ENCODE results near the gene UBE2R2. TPM values are rescaled to one million over a fixed set of nuclear protein-coding genes. Genes with fewer than 3 reads are reported as not detected.

Gene UBE2R2
- total and polyA plus RNA-seq, 9 donors, result 19.6 to 76.0 (median 43.3) TPM

- Histone ChIP-seq H3K4me1 (ENCODE audit: insufficient read depth) (peaks cover 1% of the 10 kb centered on the region), H3K36me3 (no peaks in the 10 kb centered on the region), H3K27ac (no peak overlapping the region), H3K4me3 (no peak overlapping the region), H3K27me3 (no peaks in the 10 kb centered on the region), H3K9me3 (no peaks in the 10 kb centered on the region)
- DNase-seq, result no peak
- TF ChIP-seq EP300 (IDR thresholded peaks at IDR 0.05), result no peak
- TF ChIP-seq, protein P1, sequence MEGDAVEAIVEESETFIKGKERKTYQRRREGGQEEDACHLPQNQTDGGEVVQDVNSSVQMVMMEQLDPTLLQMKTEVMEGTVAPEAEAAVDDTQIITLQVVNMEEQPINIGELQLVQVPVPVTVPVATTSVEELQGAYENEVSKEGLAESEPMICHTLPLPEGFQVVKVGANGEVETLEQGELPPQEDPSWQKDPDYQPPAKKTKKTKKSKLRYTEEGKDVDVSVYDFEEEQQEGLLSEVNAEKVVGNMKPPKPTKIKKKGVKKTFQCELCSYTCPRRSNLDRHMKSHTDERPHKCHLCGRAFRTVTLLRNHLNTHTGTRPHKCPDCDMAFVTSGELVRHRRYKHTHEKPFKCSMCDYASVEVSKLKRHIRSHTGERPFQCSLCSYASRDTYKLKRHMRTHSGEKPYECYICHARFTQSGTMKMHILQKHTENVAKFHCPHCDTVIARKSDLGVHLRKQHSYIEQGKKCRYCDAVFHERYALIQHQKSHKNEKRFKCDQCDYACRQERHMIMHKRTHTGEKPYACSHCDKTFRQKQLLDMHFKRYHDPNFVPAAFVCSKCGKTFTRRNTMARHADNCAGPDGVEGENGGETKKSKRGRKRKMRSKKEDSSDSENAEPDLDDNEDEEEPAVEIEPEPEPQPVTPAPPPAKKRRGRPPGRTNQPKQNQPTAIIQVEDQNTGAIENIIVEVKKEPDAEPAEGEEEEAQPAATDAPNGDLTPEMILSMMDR (IDR thresholded peaks at IDR 0.05), result no peak
- TF ChIP-seq POLR2A (IDR thresholded peaks at IDR 0.05), result no peak
- intact Hi-C loops (cut with DNase I), result no loop called here
- 72 to 77% (median 73%) methylated on average over 10 of the region's 10 CpGs for WGBS, 3 donors
Measured at GRCh38 chr9:33877727-33878489, 60.9 kb downstream of the UBE2R2 start.

DNA sequence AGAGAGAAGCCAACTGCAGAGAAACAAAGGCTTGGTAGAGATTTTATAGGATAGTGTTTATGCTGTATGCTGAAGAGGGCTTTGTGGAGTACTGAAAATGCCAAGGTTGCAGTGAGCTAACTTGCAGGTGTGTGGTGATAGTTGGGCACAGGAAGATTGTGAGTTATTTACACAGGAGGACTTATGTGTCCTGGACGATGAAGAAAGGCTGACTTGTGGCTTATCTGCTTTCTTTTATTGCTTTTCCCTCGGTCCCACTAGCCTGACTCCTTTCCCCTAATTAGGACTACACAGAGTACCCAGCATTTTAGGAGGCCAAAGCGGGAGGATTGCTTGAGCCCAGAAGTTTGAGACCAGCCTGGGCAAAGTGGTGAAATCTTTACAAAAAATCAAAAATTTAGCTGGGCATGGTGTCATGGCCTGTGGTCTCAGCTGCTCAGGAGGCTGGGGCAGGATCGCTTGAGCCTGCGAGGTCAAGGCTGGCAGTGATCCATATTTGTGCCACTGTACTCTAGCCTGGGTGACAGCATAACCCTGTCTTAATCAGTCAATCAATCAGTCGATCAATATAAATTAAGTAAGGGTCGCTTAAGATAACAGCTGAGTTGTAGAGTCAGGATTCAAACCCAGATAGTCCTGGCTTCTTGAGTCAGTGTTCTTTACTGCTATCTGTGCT, 61.9 kb downstream of the UBE2R2 start:
- 76 to 84% (median 78%) methylated on average over 7 of the region's 7 CpGs for WGBS, 3 donors
- TF ChIP-seq, protein P1 (IDR thresholded peaks at IDR 0.05), result no peak
- TF ChIP-seq POLR2A (IDR thresholded peaks at IDR 0.05), result no peak
- no peak for TF ChIP-seq EP300 (IDR thresholded peaks at IDR 0.05)
- Histone ChIP-seq H3K27me3 (no peaks in the 10 kb centered on the region), H3K27ac (no peak overlapping the region), H3K9me3 (no peaks in the 10 kb centered on the region), H3K36me3 (no peaks in the 10 kb centered on the region), H3K4me3 (no peak overlapping the region), H3K4me1 (ENCODE audit: insufficient read depth) (peaks cover under 1% of the 10 kb centered on the region)
- DNase-seq, result no peak
- intact Hi-C loops (cut with DNase I), result no loop called here

DNA sequence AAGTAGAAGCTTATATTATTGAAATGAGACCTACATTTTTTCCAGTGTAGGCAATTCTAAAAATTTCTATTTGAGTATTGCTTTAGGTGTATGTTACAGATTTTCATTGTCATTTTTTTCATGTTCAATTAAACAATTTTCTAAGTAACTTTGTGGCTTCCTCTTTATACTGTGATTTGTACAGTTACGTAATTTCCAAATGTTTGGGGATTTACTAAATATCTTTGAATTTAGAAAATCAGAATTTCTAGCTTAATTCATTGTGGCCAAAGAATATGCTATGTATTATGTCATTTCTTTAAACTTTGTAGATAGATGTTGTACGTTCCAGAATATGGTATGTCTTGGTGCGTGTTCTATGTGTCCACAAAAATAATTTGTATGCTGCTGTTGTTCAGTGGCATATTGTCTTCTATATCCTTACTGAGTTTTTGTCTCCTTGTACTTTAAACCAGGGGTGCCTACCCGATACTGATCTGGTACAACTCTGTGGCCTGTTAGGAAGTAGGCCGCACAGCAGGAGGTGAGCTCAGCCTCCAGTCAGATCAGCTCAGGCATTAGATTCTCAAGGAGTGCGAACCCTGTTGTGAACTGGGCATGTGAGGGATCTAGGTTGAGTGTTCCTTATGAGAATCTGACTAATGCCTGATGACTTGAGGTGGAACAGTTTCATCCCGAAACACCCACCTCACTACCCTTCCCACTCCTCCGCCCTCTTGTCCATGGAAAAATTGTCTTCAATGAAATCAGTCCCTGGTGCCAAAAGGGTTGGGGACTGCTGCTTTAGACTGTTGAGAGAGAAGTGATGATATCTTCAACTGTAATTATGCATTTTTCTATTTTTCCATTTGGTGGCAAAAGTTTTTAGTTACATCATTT, 63.5 kb downstream of the UBE2R2 start:
- no peaks in the 10 kb centered on the region for H3K36me3 ChIP-seq
- no peak overlapping the region for H3K27ac ChIP-seq
- no peak overlapping the region for H3K4me3 ChIP-seq
- intact Hi-C loops (cut with DNase I), result no loop called here
- TF ChIP-seq EP300 (IDR thresholded peaks at IDR 0.05) (no peak), POLR2A (IDR thresholded peaks at IDR 0.05) (no peak)
- TF ChIP-seq, protein P1 (IDR thresholded peaks at IDR 0.05), result no peak
- H3K4me1 ChIP-seq (ENCODE audit: insufficient read depth), result peaks cover 8% of the 10 kb centered on the region
- no peaks in the 10 kb centered on the region for H3K9me3 ChIP-seq
- WGBS, 3 donors, result 96 to 97% (median 96%) methylated on average over 8 of the region's 8 CpGs
- DNase-seq, result no peak
- no peaks in the 10 kb centered on the region for H3K27me3 ChIP-seq

- TF ChIP-seq, protein P1 (IDR thresholded peaks at IDR 0.05), result no peak
- no peak for TF ChIP-seq EP300 (IDR thresholded peaks at IDR 0.05)
- no peak for TF ChIP-seq POLR2A (IDR thresholded peaks at IDR 0.05)
- no peaks in the 10 kb centered on the region for H3K36me3 ChIP-seq
- H3K4me1 ChIP-seq (ENCODE audit: insufficient read depth), result peaks cover 8% of the 10 kb centered on the region
- 3 to 18% (median 6%) methylated on average over 1 of the region's 1 CpG for WGBS, 3 donors
- H3K4me3 ChIP-seq, result no peak overlapping the region
- DNase-seq, result no peak
- intact Hi-C loops (cut with DNase I), result no loop called here
- H3K9me3 ChIP-seq, result no peaks in the 10 kb centered on the region
- no peaks in the 10 kb centered on the region for H3K27me3 ChIP-seq
- no peak overlapping the region for H3K27ac ChIP-seq
Measured at GRCh38 chr9:33881635-33882034, 64.7 kb downstream of the UBE2R2 start.
